ENCODE results near the gene CRTAP.
"Not testable (repeated sequence)": the region's sequence is repeated elsewhere in the genome, so short reads cannot be mapped to it uniquely, and the experiment has no call there.

CRTAP gene

DNA sequence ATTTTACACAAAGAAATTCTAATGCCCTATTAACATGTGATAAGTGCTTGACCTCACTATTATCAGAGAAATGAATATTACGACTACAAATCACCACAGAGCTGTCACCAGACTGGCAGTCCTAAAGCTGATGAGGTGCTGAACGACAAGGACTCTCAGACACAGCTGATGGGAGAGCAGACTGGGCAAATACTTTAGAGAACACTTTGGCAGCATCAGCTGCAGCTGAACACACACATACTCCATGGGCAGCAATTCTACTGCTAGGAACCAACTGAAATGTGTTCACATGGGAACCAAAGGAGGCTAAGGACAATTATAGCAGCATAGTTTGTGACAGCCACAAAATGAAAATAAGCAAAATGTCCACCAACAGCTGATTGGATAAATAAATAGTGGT, 59.3 kb downstream of the CRTAP start:
- in situ Hi-C loops (cut with MboI; ENCODE audit: low sequenced_read_pairs), result no loop called here

DNA sequence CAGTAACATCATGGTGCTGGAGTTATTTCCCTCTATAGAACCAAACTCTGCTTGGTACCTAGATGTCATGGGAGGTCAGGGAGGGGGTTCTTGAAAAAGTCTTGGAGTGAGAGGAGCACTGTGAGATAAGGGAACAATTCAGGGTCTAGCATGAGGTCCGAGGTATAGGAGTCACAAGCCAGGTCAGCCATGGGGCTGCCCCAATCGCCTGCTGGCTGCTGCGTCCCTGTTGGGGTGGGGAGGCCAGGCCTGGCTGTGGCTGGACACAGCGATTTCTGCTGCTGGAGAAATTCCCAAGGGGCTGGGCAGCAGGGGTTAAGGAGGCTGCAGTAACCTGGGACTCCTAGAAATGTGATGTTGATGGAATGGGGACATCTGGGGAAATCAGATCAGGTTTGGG, 59.9 kb downstream of the CRTAP start:
- in situ Hi-C loops (cut with MboI; ENCODE audit: low sequenced_read_pairs), result no loop called here

DNA sequence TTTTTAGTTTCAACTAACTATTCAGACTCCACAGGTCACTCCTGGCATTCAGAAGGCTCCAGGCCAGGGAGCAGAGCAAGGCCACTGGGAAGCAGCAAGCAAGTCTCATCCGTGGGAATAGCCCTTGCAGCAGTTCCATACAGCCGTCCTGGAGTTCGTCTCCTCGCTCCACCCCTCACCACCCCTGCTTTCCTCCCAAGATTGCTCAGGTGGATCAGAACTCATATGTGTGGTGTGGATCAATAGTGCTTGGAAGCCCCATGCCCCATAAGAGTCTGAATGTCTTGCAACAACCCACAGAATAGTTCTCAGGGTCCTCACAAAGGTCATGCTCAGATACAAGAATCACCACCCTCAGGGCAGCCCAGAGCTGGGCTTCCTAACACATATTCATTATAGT, 60.3 kb downstream of the CRTAP start:
- in situ Hi-C loops (cut with MboI; ENCODE audit: low sequenced_read_pairs), result no loop called here

DNA sequence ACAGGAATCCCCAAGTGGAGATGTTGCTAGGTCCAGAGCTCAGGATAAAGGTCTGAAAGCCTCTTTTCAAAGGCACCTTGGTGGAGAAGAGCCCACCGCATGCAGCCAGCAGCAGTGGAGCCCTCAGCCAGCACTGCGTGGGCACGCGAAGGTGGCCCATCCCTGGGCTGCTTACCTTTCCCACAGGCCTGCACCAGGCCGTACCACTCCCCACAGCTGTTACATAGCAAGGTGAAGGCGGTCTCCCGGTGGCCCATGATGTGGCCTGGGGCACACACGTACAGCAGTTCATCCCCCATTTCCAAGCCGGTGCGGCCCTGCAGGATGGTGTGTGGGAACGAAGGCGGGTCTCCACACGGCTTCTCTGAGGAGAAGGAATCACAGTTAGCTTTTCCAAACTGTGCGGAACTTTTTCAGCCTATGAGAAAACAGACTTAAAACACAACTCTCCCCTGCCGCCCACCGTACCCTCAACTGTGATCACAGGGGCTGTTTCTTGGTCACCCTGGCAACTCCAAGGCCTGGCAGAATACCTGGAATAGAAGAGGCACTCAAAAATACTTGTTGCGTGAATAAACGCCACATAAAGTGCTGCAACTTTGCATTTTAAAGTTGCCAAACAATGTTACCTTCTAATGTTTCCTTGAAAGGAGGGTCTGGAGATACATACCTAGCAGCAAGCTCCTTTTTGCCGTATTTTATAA, 61.0 kb downstream of the CRTAP start:
- in situ Hi-C loops (cut with MboI; ENCODE audit: low sequenced_read_pairs), result no loop called here

DNA sequence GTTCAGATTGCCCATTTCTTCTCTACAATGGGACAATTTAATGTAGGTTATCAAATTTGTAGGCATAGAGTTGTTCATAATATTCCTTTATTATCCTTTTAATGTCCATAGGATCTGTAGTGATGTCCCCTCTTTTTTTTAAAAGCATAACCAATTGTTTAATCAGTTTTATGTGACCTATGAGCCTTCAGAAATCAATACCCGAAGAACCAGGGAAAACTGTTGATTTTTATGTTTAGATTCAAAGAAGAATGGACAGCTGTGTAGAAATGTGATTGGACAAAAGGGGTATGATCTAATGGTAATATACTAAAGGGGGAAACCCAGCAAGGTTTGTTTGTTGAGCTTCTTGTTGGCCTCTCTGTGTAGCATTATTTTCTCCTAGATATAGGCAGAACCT, 65.3 kb downstream of the CRTAP start:
- in situ Hi-C loops (cut with MboI; ENCODE audit: low sequenced_read_pairs), result no loop called here

DNA sequence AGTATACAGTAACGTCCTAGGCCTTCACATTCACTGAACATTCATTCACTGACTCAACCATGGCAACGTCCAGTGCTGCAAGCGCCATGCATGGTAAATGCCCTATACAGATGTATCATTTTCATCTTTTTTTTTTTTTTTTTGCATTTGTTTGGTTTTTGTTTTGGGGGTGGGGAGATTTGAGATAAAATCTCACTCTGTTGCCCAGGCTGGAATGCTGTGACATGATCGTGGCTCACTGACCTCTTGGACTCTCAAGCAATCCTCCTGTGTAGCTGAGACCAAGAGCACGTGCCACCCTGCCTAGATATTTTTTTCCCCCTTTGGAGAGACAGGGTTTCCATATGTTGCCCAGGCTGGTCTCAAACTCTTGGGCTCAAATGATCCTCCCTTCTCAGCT, 67.4 kb downstream of the CRTAP start:
- in situ Hi-C loops (cut with MboI; ENCODE audit: low sequenced_read_pairs), result no loop called here

DNA sequence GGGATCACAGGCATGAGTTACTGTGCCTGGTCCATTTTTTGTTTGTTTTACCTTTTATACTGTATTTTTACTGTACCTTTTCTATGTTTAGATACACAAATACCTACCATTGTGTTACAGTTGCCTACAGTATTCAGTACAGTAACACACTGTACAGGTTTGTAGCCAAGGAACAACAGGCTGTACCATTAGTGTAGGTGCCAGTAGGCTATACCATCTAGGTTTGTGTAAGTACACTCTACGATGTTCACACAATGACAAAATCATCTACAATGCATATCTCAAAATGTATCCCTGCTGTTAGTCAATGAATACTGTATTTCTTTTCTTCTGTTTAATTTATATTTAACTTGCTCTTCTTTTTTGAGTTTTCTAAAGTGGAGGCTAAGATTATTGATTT, 67.8 kb downstream of the CRTAP start:
- in situ Hi-C loops (cut with MboI; ENCODE audit: low sequenced_read_pairs), result not testable (repeated sequence)

DNA sequence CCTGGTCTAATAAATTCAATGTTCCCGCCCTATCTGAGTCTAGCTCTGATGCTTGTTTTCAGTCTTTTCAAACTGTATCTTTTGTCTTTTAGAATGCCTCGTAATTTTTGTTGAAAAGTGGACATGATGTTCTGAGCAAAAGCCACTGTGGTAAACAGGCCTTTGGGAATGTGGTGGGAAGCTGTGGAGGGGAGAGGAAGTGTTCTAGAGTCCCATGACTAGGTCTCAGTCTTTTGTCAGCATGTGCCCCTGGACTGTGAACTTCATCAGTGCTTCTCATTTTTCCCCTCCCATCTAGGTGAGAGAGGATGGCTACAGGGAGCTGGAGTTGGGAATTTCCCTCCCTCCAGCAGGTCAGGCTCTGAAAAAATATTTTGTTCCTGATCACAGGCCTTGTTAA, 71.0 kb downstream of the CRTAP start:
- in situ Hi-C loops (cut with MboI; ENCODE audit: low sequenced_read_pairs), result no loop called here

DNA sequence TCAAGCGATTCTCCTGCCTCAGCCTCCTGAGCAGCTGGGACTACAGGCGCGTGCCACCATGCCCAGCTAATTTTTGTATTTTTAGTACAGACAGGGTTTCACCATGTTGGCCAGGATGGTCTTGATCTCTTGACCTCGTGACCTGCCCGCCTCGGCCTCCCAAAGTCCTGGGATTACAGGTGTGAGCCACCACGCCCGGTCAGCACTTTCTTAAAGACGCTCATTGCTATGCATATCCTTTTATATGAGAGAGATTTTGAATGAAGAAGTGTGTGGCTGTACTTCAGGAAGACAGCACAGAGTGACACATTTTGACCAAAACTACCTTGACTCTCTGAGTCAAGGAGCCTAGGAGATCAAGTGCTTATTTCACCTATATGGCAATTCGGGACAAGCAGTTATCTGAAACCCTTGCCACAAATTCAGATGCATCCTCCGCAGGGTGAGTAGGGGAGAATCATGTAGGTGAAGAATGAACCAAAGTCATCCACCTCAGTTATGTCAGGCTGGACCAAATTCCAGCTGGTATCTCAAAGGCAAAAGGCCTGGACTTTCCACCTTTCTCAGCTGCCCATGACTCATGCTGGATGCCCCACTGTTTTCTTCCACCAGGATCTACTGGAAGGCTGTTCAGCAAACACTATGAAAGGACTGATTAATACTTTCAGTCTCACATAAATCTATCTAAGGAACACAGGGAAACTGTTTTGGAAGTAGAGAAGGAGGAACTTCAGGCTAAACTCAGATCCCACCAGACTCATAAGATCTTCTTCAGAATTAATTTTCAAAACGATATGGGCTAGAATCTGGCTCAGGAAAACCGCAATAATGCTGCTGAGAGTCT, 72.9 kb downstream of the CRTAP start:
- in situ Hi-C loops (cut with MboI; ENCODE audit: low sequenced_read_pairs), result no loop called here

DNA sequence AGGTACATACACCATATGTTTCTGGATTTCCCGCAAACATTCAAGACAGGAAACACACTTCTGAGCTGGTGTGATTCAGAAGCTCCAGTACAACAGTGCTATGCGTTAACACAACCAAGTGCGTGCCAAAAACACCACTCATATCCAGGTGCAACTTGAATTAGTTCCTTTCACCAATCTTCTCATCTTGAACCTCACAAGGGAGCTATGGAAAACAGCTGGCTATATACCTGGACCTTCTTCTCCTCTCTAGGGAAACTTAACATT, 73.5 kb downstream of the CRTAP start:
- in situ Hi-C loops (cut with MboI; ENCODE audit: low sequenced_read_pairs), result no loop called here

DNA sequence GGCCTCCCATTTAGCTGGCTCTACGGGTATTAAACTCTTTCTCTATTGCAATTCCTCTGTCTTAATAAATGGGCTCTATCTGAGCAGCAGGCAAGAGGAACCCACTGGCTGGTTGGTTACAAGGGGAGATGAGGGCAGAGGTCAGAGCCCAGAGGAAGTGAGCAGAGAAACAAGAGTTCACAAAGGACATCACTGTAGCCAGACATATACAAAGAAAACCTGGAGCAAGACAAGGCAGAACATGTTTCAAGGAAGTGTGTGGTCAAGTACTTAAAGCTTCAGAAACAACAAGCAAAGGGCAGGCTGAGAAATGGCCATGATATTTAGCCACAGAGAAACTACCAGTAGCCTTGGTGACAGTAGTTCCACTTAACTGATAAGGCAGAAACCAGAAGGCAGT, 80.5 kb downstream of the CRTAP start:
- in situ Hi-C loops (cut with MboI; ENCODE audit: low sequenced_read_pairs), result no loop called here

DNA sequence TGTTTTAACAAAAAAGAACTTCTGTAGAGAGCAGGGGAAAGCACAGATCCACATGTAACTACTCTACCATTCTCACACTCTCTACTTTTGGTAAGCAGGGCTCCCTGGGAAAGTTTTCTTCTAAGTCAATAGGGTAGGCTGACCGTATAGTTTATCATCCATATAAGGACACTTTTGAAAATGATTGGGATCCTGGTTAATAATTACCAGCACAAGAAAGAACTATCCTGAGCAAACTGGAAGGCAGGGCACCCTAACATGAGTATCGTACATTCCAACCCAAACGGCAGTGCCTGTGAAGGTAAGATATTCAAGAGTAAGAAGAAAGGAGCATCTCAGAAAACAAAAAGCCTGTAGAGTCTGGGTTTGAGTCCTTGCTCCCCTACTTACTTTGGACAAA, 82.7 kb downstream of the CRTAP start:
- in situ Hi-C loops (cut with MboI; ENCODE audit: low sequenced_read_pairs), result no loop called here

Measured in HL-60/S4 treated with phorbol 12-myristate 13-acetate at 8.2 ng/mL for 4 days and 3 days (cell line).